ENCODE data around the gene UNC13A.

- TF ChIP-seq CTCF (IDR thresholded peaks at IDR 0.05) (no peak), POLR2A (IDR thresholded peaks at IDR 0.05) (no peak)
These were observed 115.5 kb downstream of the UNC13A start for GRCh38 chr19:17572638-17573037.

Data from tibial nerve (tissue), 3 donors.